H9 (cell line): ENCODE data around the gene C1orf21. TPM values are rescaled to one million over a fixed set of nuclear protein-coding genes. Genes with fewer than 3 reads are reported as not detected.

ENCODE experiments used
- DNase-seq: peaks from one replicate; pipeline ENCODE4 v3.0.0-alpha.2; 2017
- H2AFZ ChIP-seq: one replicate; pipeline ENCODE4 v1.6.1; 2013; ENCODE audit warnings: mild to moderate bottlenecking, low read length, control low read depth, moderate library complexity
- H2AK5ac ChIP-seq: 2 replicates; pipeline ENCODE4 v1.6.1; 2013; ENCODE audit warnings: low read length, control low read depth, mixed read lengths; ENCODE audit not compliant: insufficient read length
- H2BK120ac ChIP-seq: one replicate; pipeline ENCODE4 v1.6.1; 2013; ENCODE audit warnings: low read depth, mild to moderate bottlenecking, low read length, control low read depth, inconsistent platforms; ENCODE audit not compliant: poor library complexity, severe bottlenecking
- H2BK12ac ChIP-seq: 2 replicates; pipeline ENCODE4 v1.6.1; 2013; ENCODE audit warnings: low read length, control low read depth, mixed read lengths, low read depth; ENCODE audit not compliant: insufficient read length
- H2BK15ac ChIP-seq: 2 replicates; pipeline ENCODE4 v1.6.1; 2013; ENCODE audit warnings: low read depth, low read length, control low read depth
- H2BK20ac ChIP-seq: one replicate; pipeline ENCODE4 v1.6.1; 2013; ENCODE audit warnings: low read depth, mild to moderate bottlenecking, low read length, control low read depth, inconsistent platforms; ENCODE audit not compliant: poor library complexity, severe bottlenecking
- H2BK5ac ChIP-seq: 2 replicates; pipeline ENCODE4 v1.6.1; 2013; ENCODE audit warnings: low read length, control low read depth, mixed read lengths; ENCODE audit not compliant: insufficient read length
- H3K14ac ChIP-seq: 2 replicates; pipeline ENCODE4 v1.6.1; 2013; ENCODE audit warnings: low read length, control low read depth; ENCODE audit not compliant: insufficient read depth
- H3K18ac ChIP-seq: 2 replicates; pipeline ENCODE4 v1.6.1; 2013; ENCODE audit warnings: low read depth, mild to moderate bottlenecking, mixed read lengths, low read length, control low read depth; ENCODE audit not compliant: insufficient read length
- H3K23ac ChIP-seq: 2 replicates; pipeline ENCODE4 v1.6.1; 2013; ENCODE audit warnings: low read length, control low read depth, mixed read lengths, low read depth; ENCODE audit not compliant: insufficient read length
- H3K23me2 ChIP-seq: 2 replicates; pipeline ENCODE4 v1.6.1; 2013; ENCODE audit warnings: low read depth, mild to moderate bottlenecking, mixed read lengths, low read length, control low read depth; ENCODE audit not compliant: insufficient read length, poor library complexity, severe bottlenecking
- H3K27ac ChIP-seq: 2 replicates; pipeline ENCODE4 v1.5.1; 2013; ENCODE audit warnings: low read length, control low read depth, mixed read lengths, low read depth; ENCODE audit not compliant: insufficient read length
- H3K27me3 ChIP-seq: 2 replicates; pipeline ENCODE4 v1.6.1; 2013; ENCODE audit warnings: low read length, control low read depth, inconsistent platforms; ENCODE audit not compliant: insufficient read depth
- H3K4ac ChIP-seq: 2 replicates; pipeline ENCODE4 v1.6.1; 2013; ENCODE audit warnings: low read depth, mild to moderate bottlenecking, control low read depth, inconsistent platforms, low read length, moderate library complexity
- H3K4me1 ChIP-seq: 2 replicates; pipeline ENCODE4 v1.6.1; 2013; ENCODE audit warnings: low read length, control low read depth, inconsistent platforms; ENCODE audit not compliant: insufficient read depth
- H3K4me2 ChIP-seq: 2 replicates; pipeline ENCODE4 v1.6.1; 2013; ENCODE audit warnings: low read length, control low read depth, mixed read lengths; ENCODE audit not compliant: insufficient read length, insufficient read depth
- H3K56ac ChIP-seq: 2 replicates; pipeline ENCODE4 v1.6.1; 2013; ENCODE audit warnings: low read depth, mild to moderate bottlenecking, mixed read lengths, low read length, control low read depth; ENCODE audit not compliant: insufficient read length
- H3K79me1 ChIP-seq: 2 replicates; pipeline ENCODE4 v1.6.1; 2013; ENCODE audit warnings: low read depth, mild to moderate bottlenecking, moderate library complexity, low read length, control low read depth, inconsistent platforms; ENCODE audit not compliant: insufficient read depth, poor library complexity, severe bottlenecking
- H3K79me2 ChIP-seq: 2 replicates; pipeline ENCODE4 v1.6.1; 2013; ENCODE audit warnings: low read length, control low read depth, inconsistent platforms; ENCODE audit not compliant: insufficient read depth
- H3K9ac ChIP-seq: 2 replicates; pipeline ENCODE4 v1.6.1; 2013; ENCODE audit warnings: low read length, control low read depth, mixed read lengths; ENCODE audit not compliant: insufficient read length; ENCODE audit errors: extremely low read depth
- H3K9me3 ChIP-seq: one replicate; pipeline ENCODE4 v1.6.1; 2013; ENCODE audit warnings: low read depth, low read length, inconsistent platforms; ENCODE audit not compliant: control insufficient read depth
- H3T11ph ChIP-seq: one replicate; pipeline ENCODE4 v1.6.1; 2013; ENCODE audit warnings: mild to moderate bottlenecking, low read length, control low read depth, inconsistent platforms
- H4K20me1 ChIP-seq: one replicate; pipeline ENCODE4 v1.6.1; 2013; ENCODE audit not compliant: control insufficient read depth, insufficient read length, insufficient read depth
- H4K5ac ChIP-seq: 2 replicates; pipeline ENCODE4 v1.6.1; 2013; ENCODE audit warnings: low read depth, mild to moderate bottlenecking, mixed read lengths, low read length, control low read depth; ENCODE audit not compliant: insufficient read length
- H4K8ac ChIP-seq: replicated peaks from 2 replicates; pipeline ENCODE4 v1.6.1; 2013; ENCODE audit warnings: low read length, control low read depth, mixed read lengths, low read depth; ENCODE audit not compliant: insufficient read length
- H4K91ac ChIP-seq: 2 replicates; pipeline ENCODE4 v1.6.1; 2013; ENCODE audit warnings: low read depth, mild to moderate bottlenecking, moderate library complexity, mixed read lengths, low read length, control low read depth; ENCODE audit not compliant: insufficient read length
- H3K27ac Mint-ChIP-seq, 3 experiments: 2 replicates in 2 of 3; 3 replicates in 1 of 3; pipeline ENCODE4 v1.8.0; 2020 to 2021; ENCODE audit warnings: mixed read lengths in 3 of 3, mild to moderate bottlenecking in 1 of 3, moderate library complexity in 1 of 3
- H3K27me3 Mint-ChIP-seq: 2 replicates; pipeline ENCODE4 v1.8.0; 2021; ENCODE audit warnings: low read depth, mild to moderate bottlenecking, moderate library complexity, mixed read lengths
- H3K36me3 Mint-ChIP-seq, 3 experiments: 2 replicates in 2 of 3; 3 replicates in 1 of 3; pipeline ENCODE4 v1.8.0; 2020 to 2021; ENCODE audit warnings: low read depth in 3 of 3, mixed read lengths in 3 of 3; ENCODE audit not compliant: insufficient read depth in 1 of 3
- H3K4me1 Mint-ChIP-seq, 2 experiments: 2 replicates each; pipeline ENCODE4 v1.8.0; 2020; ENCODE audit warnings: mixed read lengths in 2 of 2
- H3K4me3 Mint-ChIP-seq, 2 experiments: 2 replicates in 1 of 2; 3 replicates in 1 of 2; pipeline ENCODE4 v1.8.0; 2020 to 2021; ENCODE audit warnings: mild to moderate bottlenecking in 2 of 2, mixed read lengths in 2 of 2, moderate library complexity in 1 of 2
- H3K9me3 Mint-ChIP-seq, 2 experiments: 2 replicates in 1 of 2; 3 replicates in 1 of 2; pipeline ENCODE4 v1.8.0; 2020; ENCODE audit warnings: mild to moderate bottlenecking in 2 of 2, mixed read lengths in 2 of 2, moderate library complexity in 1 of 2
- WGBS: extraction: QIAGEN DNeasy Blood & Tissue Kit; methylation state at CpG from one replicate; pipeline ENCODE4 v1.1.7; 2013; ENCODE audit warnings: missing lambda C conversion rate, low lambda C conversion rate, mixed read lengths; ENCODE audit not compliant: insufficient read length; ENCODE audit errors: extremely low coverage; 5-methylcytosine and 5-hydroxymethylcytosine counted together
- total RNA-seq: library from RNA; stranded (reverse); gene quantifications from 2 replicates; pipeline ENCODE4 v1.2.1, GENCODE V29; 2021
- TF ChIP-seq, protein P1 (sequence below): fragments of 200-600 bp; sonication (generic); conservative IDR thresholded peaks from 3 replicates; pipeline ENCODE4 v1.8.0; 2021; ENCODE audit warnings: antibody characterized with exemption, mild to moderate bottlenecking

C1orf21 gene
- total RNA-seq, 1 experiment from 2014 or later: 36.0 TPM

DNA sequence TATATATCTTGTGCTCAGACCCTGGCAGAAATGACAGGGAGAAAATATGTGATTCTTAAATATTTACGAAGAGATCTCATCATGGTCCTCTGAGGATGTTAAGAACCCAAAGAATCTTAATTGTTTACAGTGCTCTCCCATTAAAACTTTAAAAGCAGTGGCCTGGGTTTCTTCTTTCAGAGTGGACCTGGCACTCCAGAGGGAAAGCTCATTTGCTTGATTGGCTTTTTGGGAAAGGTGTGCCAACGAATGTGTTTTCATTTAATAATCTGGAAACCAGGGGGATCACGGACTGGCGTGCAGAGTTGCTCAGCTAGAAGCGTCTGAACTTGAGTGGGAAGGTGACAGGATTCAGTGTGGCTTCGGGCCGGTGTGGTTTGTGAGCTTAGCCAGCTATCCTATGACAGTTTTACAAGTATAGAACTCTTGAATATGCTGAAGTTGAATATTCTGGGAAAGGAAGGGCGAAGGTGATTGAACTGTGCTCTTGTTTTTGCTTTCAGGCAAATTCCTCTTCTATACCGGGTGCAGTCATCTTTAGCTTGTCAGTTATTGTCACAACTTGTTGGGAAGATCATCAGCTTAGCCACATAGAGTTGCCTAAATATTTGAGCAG is 154.8 kb downstream of the C1orf21 start:
- no peak overlapping the region for H4K91ac ChIP-seq
- Mint-ChIP-seq H3K36me3 (peaks cover 5 to 44% (median 13%) of the 10 kb centered on the region in 3 experiments; a peak in 6 of 7 replicates), H3K9me3 (peaks cover 9 to 10% of the 10 kb centered on the region in 2 experiments; a peak in 3 of 5 replicates), H3K27ac (peak overlapping the region in 1 of 3 experiments; percentile 35; a peak in 2 of 7 replicates), H3K4me3 (no peak overlapping the region), H3K27me3 (no peaks in the 10 kb centered on the region), H3K4me1 (peaks cover 0 to under 1% of the 10 kb centered on the region in 2 experiments; a peak in 1 of 4 replicates)
- no peaks in the 10 kb centered on the region for H4K20me1 ChIP-seq
- WGBS: no CpG with 5 or more reads among the region's 9 CpGs
- no peaks in the 10 kb centered on the region for H3K79me1 ChIP-seq
- H2AK5ac ChIP-seq: no peak overlapping the region
- no peak for DNase-seq
- no peak overlapping the region for H3K56ac ChIP-seq
- no peak overlapping the region for H3K18ac ChIP-seq
- H3K4me1 ChIP-seq: no peaks in the 10 kb centered on the region; the same call in 1 of the 2 replicates
- H3K4ac ChIP-seq: no peak overlapping the region
- H3K9ac ChIP-seq: no peak overlapping the region
- TF ChIP-seq, protein P1, sequence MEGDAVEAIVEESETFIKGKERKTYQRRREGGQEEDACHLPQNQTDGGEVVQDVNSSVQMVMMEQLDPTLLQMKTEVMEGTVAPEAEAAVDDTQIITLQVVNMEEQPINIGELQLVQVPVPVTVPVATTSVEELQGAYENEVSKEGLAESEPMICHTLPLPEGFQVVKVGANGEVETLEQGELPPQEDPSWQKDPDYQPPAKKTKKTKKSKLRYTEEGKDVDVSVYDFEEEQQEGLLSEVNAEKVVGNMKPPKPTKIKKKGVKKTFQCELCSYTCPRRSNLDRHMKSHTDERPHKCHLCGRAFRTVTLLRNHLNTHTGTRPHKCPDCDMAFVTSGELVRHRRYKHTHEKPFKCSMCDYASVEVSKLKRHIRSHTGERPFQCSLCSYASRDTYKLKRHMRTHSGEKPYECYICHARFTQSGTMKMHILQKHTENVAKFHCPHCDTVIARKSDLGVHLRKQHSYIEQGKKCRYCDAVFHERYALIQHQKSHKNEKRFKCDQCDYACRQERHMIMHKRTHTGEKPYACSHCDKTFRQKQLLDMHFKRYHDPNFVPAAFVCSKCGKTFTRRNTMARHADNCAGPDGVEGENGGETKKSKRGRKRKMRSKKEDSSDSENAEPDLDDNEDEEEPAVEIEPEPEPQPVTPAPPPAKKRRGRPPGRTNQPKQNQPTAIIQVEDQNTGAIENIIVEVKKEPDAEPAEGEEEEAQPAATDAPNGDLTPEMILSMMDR: no peak
- H3K14ac ChIP-seq: no peak overlapping the region
- H2BK12ac ChIP-seq: no peak overlapping the region
- H3K27ac ChIP-seq: no peak overlapping the region
- H3T11ph ChIP-seq: no peak overlapping the region
- no peak overlapping the region for H2BK5ac ChIP-seq
- H3K79me2 ChIP-seq: no peaks in the 10 kb centered on the region
- no peak overlapping the region for H2BK15ac ChIP-seq
- H4K8ac ChIP-seq: no peak overlapping the region
- no peak overlapping the region for H2BK20ac ChIP-seq
- H2AFZ ChIP-seq: no peak overlapping the region
- no peak overlapping the region for H3K4me2 ChIP-seq
- no peak overlapping the region for H4K5ac ChIP-seq
- H3K23me2 ChIP-seq: no peaks in the 10 kb centered on the region
- H3K27me3 ChIP-seq: no peaks in the 10 kb centered on the region
- no peaks in the 10 kb centered on the region for H3K9me3 ChIP-seq
- H2BK120ac ChIP-seq: no peak overlapping the region
- peak overlapping the region; percentile 55 for H3K23ac ChIP-seq
